Measurements from ENCODE around the gene CLVS2. TPM values are rescaled to one million over a fixed set of nuclear protein-coding genes. Genes with fewer than 3 reads are reported as not detected.

CLVS2 gene
- not detected for total RNA-seq
- polyA plus RNA-seq, result not detected

- H3K4me1 Mint-ChIP-seq, result peaks cover 0 to 2% (median under 1%) of the 10 kb centered on the region in 4 donors
- H3K4me3 Mint-ChIP-seq, result no peak within 1 kb of the TSS
- ChIA-PET POLR2A (ENCODE audit: partially characterized antibody) (no interaction called here), CTCF (ENCODE audit: partially characterized antibody) (no interaction called here)
- no peak within 1 kb of the TSS for H3K27ac Mint-ChIP-seq
- no peak within 1 kb of the TSS for H3K4me3 ChIP-seq (ENCODE audit: low read length in 2 of 2)
- H3K9me3 Mint-ChIP-seq, result peaks cover 0 to 11% (median 2%) of the 10 kb centered on the region in 8 donors
- no peaks in the 10 kb centered on the region for H3K9me3 ChIP-seq (ENCODE audit: control insufficient read depth in 1 of 2, low read length in 2 of 2)
- intact Hi-C loops (cut with micrococcal nuclease), result no loop called here
- H3K27ac ChIP-seq (ENCODE audit: low read depth, low read length), result no peak within 1 kb of the TSS
- no peaks in the 10 kb centered on the region for H3K4me1 ChIP-seq (ENCODE audit: insufficient read depth, low read length)
- peaks cover 14 to 20% of the 10 kb centered on the region in 2 donors for H3K27me3 Mint-ChIP-seq
- H3K27me3 ChIP-seq (ENCODE audit: insufficient read depth, low read length), result no peaks in the 10 kb centered on the region
- no peaks in the 10 kb centered on the region for H3K36me3 Mint-ChIP-seq
- no peak for DNase-seq
- no peaks in the 10 kb centered on the region for H3K36me3 ChIP-seq (ENCODE audit: insufficient read depth, low read length)
Observed at GRCh38 chr6:122995921-122996793, at the start of gene CLVS2. CLVS2 (plus strand) TSS chr6:122996235; CDS start chr6:122997778, 1,543 bp downstream.

- H3K4me1 Mint-ChIP-seq, result no peaks in the 10 kb centered on the region
- intact Hi-C loops (cut with micrococcal nuclease), result no loop called here
- no peak overlapping the region for H3K4me3 Mint-ChIP-seq
- H3K27ac Mint-ChIP-seq, result no peak overlapping the region
- POLR2A ChIA-PET (ENCODE audit: partially characterized antibody), result no interaction called here
- H3K27me3 ChIP-seq (ENCODE audit: insufficient read depth, low read length), result no peaks in the 10 kb centered on the region
- H3K27ac ChIP-seq (ENCODE audit: low read depth, low read length), result no peak overlapping the region
- peaks cover 0 to 7% (median 5%) of the 10 kb centered on the region in 8 donors for H3K9me3 Mint-ChIP-seq
- no peaks in the 10 kb centered on the region for H3K36me3 Mint-ChIP-seq
- peaks cover 0 to 1% of the 10 kb centered on the region in 2 donors for H3K27me3 Mint-ChIP-seq
- no peaks in the 10 kb centered on the region for H3K9me3 ChIP-seq (ENCODE audit: control insufficient read depth in 1 of 2, low read length in 2 of 2)
- CTCF ChIA-PET (ENCODE audit: partially characterized antibody), result no interaction called here
- no peak overlapping the region for H3K4me3 ChIP-seq (ENCODE audit: low read length in 2 of 2)
- H3K36me3 ChIP-seq (ENCODE audit: insufficient read depth, low read length), result no peaks in the 10 kb centered on the region
- H3K4me1 ChIP-seq (ENCODE audit: insufficient read depth, low read length), result no peaks in the 10 kb centered on the region
- no peak for DNase-seq
Observed at GRCh38 chr6:122947355-122947754, 48.7 kb upstream of the CLVS2 start.

GRCh38 chr6:122953766-122954165 is 42.3 kb upstream of the CLVS2 start:
- intact Hi-C loops (cut with micrococcal nuclease), result no loop called here
- H3K4me3 Mint-ChIP-seq, result no peak overlapping the region
- H3K27me3 Mint-ChIP-seq, result no peaks in the 10 kb centered on the region
- Histone ChIP-seq H3K27me3 (ENCODE audit: insufficient read depth, low read length) (no peaks in the 10 kb centered on the region), H3K36me3 (ENCODE audit: insufficient read depth, low read length) (no peaks in the 10 kb centered on the region), H3K4me1 (ENCODE audit: insufficient read depth, low read length) (no peaks in the 10 kb centered on the region), H3K27ac (ENCODE audit: low read depth, low read length) (no peak overlapping the region), H3K4me3 (ENCODE audit: low read length in 2 of 2) (no peak overlapping the region), H3K9me3 (ENCODE audit: control insufficient read depth in 1 of 2, low read length in 2 of 2) (no peaks in the 10 kb centered on the region)
- H3K36me3 Mint-ChIP-seq, result no peaks in the 10 kb centered on the region
- peaks cover 2 to 26% (median 13%) of the 10 kb centered on the region in 8 donors for H3K9me3 Mint-ChIP-seq
- no peak for DNase-seq
- ChIA-PET CTCF (ENCODE audit: partially characterized antibody) (no interaction called here), POLR2A (ENCODE audit: partially characterized antibody) (no interaction called here)
- H3K4me1 Mint-ChIP-seq, result no peaks in the 10 kb centered on the region
- no peak overlapping the region for H3K27ac Mint-ChIP-seq

- H3K36me3 Mint-ChIP-seq, result no peaks in the 10 kb centered on the region
- CTCF ChIA-PET (ENCODE audit: partially characterized antibody), result no interaction called here
- H3K9me3 ChIP-seq (ENCODE audit: control insufficient read depth in 1 of 2, low read length in 2 of 2), result no peaks in the 10 kb centered on the region
- no peak overlapping the region for H3K27ac Mint-ChIP-seq
- POLR2A ChIA-PET (ENCODE audit: partially characterized antibody), result no interaction called here
- DNase-seq, result no peak
- no peak overlapping the region for H3K27ac ChIP-seq (ENCODE audit: low read depth, low read length)
- H3K27me3 Mint-ChIP-seq, result no peaks in the 10 kb centered on the region
- no peaks in the 10 kb centered on the region for H3K27me3 ChIP-seq (ENCODE audit: insufficient read depth, low read length)
- H3K4me1 ChIP-seq (ENCODE audit: insufficient read depth, low read length), result no peaks in the 10 kb centered on the region
- intact Hi-C loops (cut with micrococcal nuclease), result no loop called here
- H3K4me3 Mint-ChIP-seq, result no peak overlapping the region
- no peak overlapping the region for H3K4me3 ChIP-seq (ENCODE audit: low read length in 2 of 2)
- H3K9me3 Mint-ChIP-seq, result peaks cover 2 to 32% (median 15%) of the 10 kb centered on the region in 8 donors
- H3K4me1 Mint-ChIP-seq, result no peaks in the 10 kb centered on the region
- H3K36me3 ChIP-seq (ENCODE audit: insufficient read depth, low read length), result no peaks in the 10 kb centered on the region
Observed at GRCh38 chr6:122956376-122956775, 39.7 kb upstream of the CLVS2 start.

- intact Hi-C loops (cut with micrococcal nuclease), result no loop called here
- POLR2A ChIA-PET (ENCODE audit: partially characterized antibody), result no interaction called here
- H3K4me1 ChIP-seq (ENCODE audit: insufficient read depth, low read length), result no peaks in the 10 kb centered on the region
- no peaks in the 10 kb centered on the region for H3K36me3 Mint-ChIP-seq
- DNase-seq, result no peak
- H3K27ac Mint-ChIP-seq, result no peak overlapping the region
- no peaks in the 10 kb centered on the region for H3K27me3 Mint-ChIP-seq
- no peaks in the 10 kb centered on the region for H3K4me1 Mint-ChIP-seq
- H3K4me3 ChIP-seq (ENCODE audit: low read length in 2 of 2), result no peak overlapping the region
- H3K9me3 Mint-ChIP-seq, result peaks cover 0 to 26% (median 10%) of the 10 kb centered on the region in 8 donors
- no peaks in the 10 kb centered on the region for H3K9me3 ChIP-seq (ENCODE audit: control insufficient read depth in 1 of 2, low read length in 2 of 2)
- no peaks in the 10 kb centered on the region for H3K27me3 ChIP-seq (ENCODE audit: insufficient read depth, low read length)
- no peak overlapping the region for H3K27ac ChIP-seq (ENCODE audit: low read depth, low read length)
- H3K36me3 ChIP-seq (ENCODE audit: insufficient read depth, low read length), result no peaks in the 10 kb centered on the region
- H3K4me3 Mint-ChIP-seq, result no peak overlapping the region
- CTCF ChIA-PET (ENCODE audit: partially characterized antibody), result no interaction called here
Observed at GRCh38 chr6:122962000-122962624, 33.9 kb upstream of the CLVS2 start.

- Mint-ChIP-seq H3K27me3 (no peaks in the 10 kb centered on the region), H3K36me3 (no peaks in the 10 kb centered on the region), H3K4me1 (no peaks in the 10 kb centered on the region), H3K4me3 (no peak overlapping the region), H3K9me3 (peaks cover 0 to 2% (median 0%) of the 10 kb centered on the region in 8 donors), H3K27ac (no peak overlapping the region)
- DNase-seq, result no peak
- POLR2A ChIA-PET (ENCODE audit: partially characterized antibody), result no interaction called here
- Histone ChIP-seq H3K4me3 (ENCODE audit: low read length in 2 of 2) (no peak overlapping the region), H3K9me3 (ENCODE audit: control insufficient read depth in 1 of 2, low read length in 2 of 2) (no peaks in the 10 kb centered on the region), H3K36me3 (ENCODE audit: insufficient read depth, low read length) (no peaks in the 10 kb centered on the region), H3K27ac (ENCODE audit: low read depth, low read length) (no peak overlapping the region), H3K27me3 (ENCODE audit: insufficient read depth, low read length) (no peaks in the 10 kb centered on the region), H3K4me1 (ENCODE audit: insufficient read depth, low read length) (no peaks in the 10 kb centered on the region)
- CTCF ChIA-PET (ENCODE audit: partially characterized antibody), result no interaction called here
- intact Hi-C loops (cut with micrococcal nuclease), result no loop called here
Observed at GRCh38 chr6:122969999-122970533, 26.0 kb upstream of the CLVS2 start.

GRCh38 chr6:122977180-122977579 is 18.9 kb upstream of the CLVS2 start:
- Histone ChIP-seq H3K4me1 (ENCODE audit: insufficient read depth, low read length) (no peaks in the 10 kb centered on the region), H3K36me3 (ENCODE audit: insufficient read depth, low read length) (no peaks in the 10 kb centered on the region), H3K27ac (ENCODE audit: low read depth, low read length) (no peak overlapping the region), H3K9me3 (ENCODE audit: control insufficient read depth in 1 of 2, low read length in 2 of 2) (no peaks in the 10 kb centered on the region), H3K4me3 (ENCODE audit: low read length in 2 of 2) (no peak overlapping the region), H3K27me3 (ENCODE audit: insufficient read depth, low read length) (no peaks in the 10 kb centered on the region)
- ChIA-PET CTCF (ENCODE audit: partially characterized antibody) (no interaction called here), POLR2A (ENCODE audit: partially characterized antibody) (no interaction called here)
- H3K27ac Mint-ChIP-seq, result no peak overlapping the region
- peaks cover 0 to 4% (median 0%) of the 10 kb centered on the region in 8 donors for H3K9me3 Mint-ChIP-seq
- no peaks in the 10 kb centered on the region for H3K27me3 Mint-ChIP-seq
- H3K4me1 Mint-ChIP-seq, result no peaks in the 10 kb centered on the region
- no peak for DNase-seq
- no peak overlapping the region for H3K4me3 Mint-ChIP-seq
- H3K36me3 Mint-ChIP-seq, result no peaks in the 10 kb centered on the region
- intact Hi-C loops (cut with micrococcal nuclease), result no loop called here
